ENCODE results near the gene NPHS1. TPM values are rescaled to one million over a fixed set of nuclear protein-coding genes. Genes with fewer than 3 reads are reported as not detected.
"Not testable (repeated sequence)": the region's sequence is repeated elsewhere in the genome, so short reads cannot be mapped to it uniquely, and the experiment has no call there.

The NPHS1 gene
- total and polyA plus RNA-seq, 2 of the 8 experiments (the other 6 are each of a cell fraction or from before 2014, with no cell fraction given), result 1.3 to 1.4 TPM

GRCh38 chr19:35836096-35836495 lies 16.2 kb downstream of the NPHS1 start:
- not testable (repeated sequence) for H2AK5ac ChIP-seq (ENCODE audit: low read depth, low read length); H2BK20ac ChIP-seq (ENCODE audit: low read length); H2BK5ac ChIP-seq (ENCODE audit: low read depth, low read length); H3K27me3 ChIP-seq (replicated peaks in 1 of 4; ENCODE audit: control insufficient read depth in 3 of 4, extremely low read depth in 1 of 4, insufficient read depth in 3 of 4, low read length in 3 of 4); H2BK120ac ChIP-seq (replicated peaks; ENCODE audit: low read depth, low read length); H3K18ac ChIP-seq (ENCODE audit: extremely low read depth, low read length); H3K4ac ChIP-seq (replicated peaks; ENCODE audit: insufficient read length, low read depth, low read length); FAIRE-seq; H3K14ac ChIP-seq (ENCODE audit: insufficient read length); H3K9me3 ChIP-seq (ENCODE audit: insufficient read depth in 2 of 2, low read depth in 1 of 2, low read length in 1 of 2); H3K9ac ChIP-seq (replicated peaks in 1 of 4; ENCODE audit: extremely low read depth in 1 of 4, low read depth in 3 of 4, low read length in 3 of 4); H3K36me3 ChIP-seq (ENCODE audit: control insufficient read depth in 2 of 4, insufficient read depth in 4 of 4, low read length in 3 of 4); H2BK12ac ChIP-seq (ENCODE audit: low read depth, low read length); H3K79me2 ChIP-seq (ENCODE audit: control insufficient read depth in 1 of 2, insufficient read depth in 2 of 2, low read length in 2 of 2); H2BK15ac ChIP-seq (ENCODE audit: low read length); H3K4me1 ChIP-seq (replicated peaks in 1 of 4; ENCODE audit: control insufficient read depth in 3 of 4, insufficient read depth in 4 of 4, low read length in 3 of 4); H3K56ac ChIP-seq (replicated peaks; ENCODE audit: insufficient read length, low read depth, low read length); H4K5ac ChIP-seq (ENCODE audit: insufficient read length, low read depth, low read length); H4K91ac ChIP-seq (replicated peaks; ENCODE audit: insufficient read length, low read length); H3K4me3 ChIP-seq (ENCODE audit: extremely low read depth in 1 of 4, insufficient read depth in 2 of 4, low read depth in 3 of 4, low read length in 4 of 4); H2AFZ ChIP-seq (ENCODE audit: low read length); DNase-seq (ENCODE audit: low read depth in 1 of 2, low spot score in 2 of 2); H4K20me1 ChIP-seq (replicated peaks in 1 of 2; ENCODE audit: control insufficient read depth in 1 of 2, insufficient read depth in 2 of 2, low read length in 2 of 2); H3K27ac ChIP-seq (ENCODE audit: low read depth, low read length); H4K8ac ChIP-seq (ENCODE audit: extremely low read depth, insufficient read depth, low read length); H3K23ac ChIP-seq (ENCODE audit: insufficient read length); H3K79me1 ChIP-seq (ENCODE audit: low read depth, low read length); H3K4me2 ChIP-seq (ENCODE audit: insufficient read depth in 1 of 2, low read depth in 2 of 2, low read length in 2 of 2); H3K23me2 ChIP-seq (ENCODE audit: low read depth, low read length)
- WGBS, 2 experiments (ENCODE audit: extremely low coverage in 1 of 2, insufficient coverage in 1 of 2, insufficient read length in 1 of 2, insufficient replicate concordance in 2 of 2, low coverage in 1 of 2, low lambda C conversion rate in 2 of 2, missing lambda C conversion rate in 1 of 2), result 81% methylated on average over 9 of the region's 11 CpGs; no CpG with 5 or more reads in 1 of the 2 experiments
- ChIA-PET CTCF (ENCODE audit: partially characterized antibody) (interaction anchor here (0.6 to 2.6 kb wide), 6 partner anchors 8 to 99 kb away, joined by 3 to 11 read pairs (median 3); no protein-coding TSS in a partner anchor), POLR2A (ENCODE audit: partially characterized antibody) (interaction anchor here (1.3 kb wide), 1 partner anchor 64 kb away, joined by 4 read pairs; no protein-coding TSS in a partner anchor)
